Astrocyte of the spinal cord (primary cell): ENCODE data around the gene PLA2G4B.

Experiments used
- DNase-seq: peaks from one replicate; pipeline ENCODE4 v3.0.0; 2011; ENCODE audit warnings: low read depth, low spot score
- H3K4me3 ChIP-seq: 2 replicates; pipeline ENCODE4 v1.5.1; 2011; ENCODE audit warnings: low read depth, mild to moderate bottlenecking, low read length, moderate library complexity
- in situ Hi-C: cut with HindIII; loops from 2 replicates; pipeline ENCODE4 v1.10.0; 2017; ENCODE audit warnings: low sequenced_read_pairs
- TF ChIP-seq, protein P1 (sequence below): IDR thresholded peaks from 2 replicates; pipeline ENCODE4 v1.5.1; 2012; ENCODE audit warnings: low read depth, mild to moderate bottlenecking, low read length, inconsistent platforms

PLA2G4B gene

GRCh38 chr15:41791547-41791937, 47.1 kb upstream of the PLA2G4B start:
- DNase-seq, result no peak
- H3K4me3 ChIP-seq, result no peak overlapping the region
- in situ Hi-C loops, result no loop called here
- TF ChIP-seq, protein P1, sequence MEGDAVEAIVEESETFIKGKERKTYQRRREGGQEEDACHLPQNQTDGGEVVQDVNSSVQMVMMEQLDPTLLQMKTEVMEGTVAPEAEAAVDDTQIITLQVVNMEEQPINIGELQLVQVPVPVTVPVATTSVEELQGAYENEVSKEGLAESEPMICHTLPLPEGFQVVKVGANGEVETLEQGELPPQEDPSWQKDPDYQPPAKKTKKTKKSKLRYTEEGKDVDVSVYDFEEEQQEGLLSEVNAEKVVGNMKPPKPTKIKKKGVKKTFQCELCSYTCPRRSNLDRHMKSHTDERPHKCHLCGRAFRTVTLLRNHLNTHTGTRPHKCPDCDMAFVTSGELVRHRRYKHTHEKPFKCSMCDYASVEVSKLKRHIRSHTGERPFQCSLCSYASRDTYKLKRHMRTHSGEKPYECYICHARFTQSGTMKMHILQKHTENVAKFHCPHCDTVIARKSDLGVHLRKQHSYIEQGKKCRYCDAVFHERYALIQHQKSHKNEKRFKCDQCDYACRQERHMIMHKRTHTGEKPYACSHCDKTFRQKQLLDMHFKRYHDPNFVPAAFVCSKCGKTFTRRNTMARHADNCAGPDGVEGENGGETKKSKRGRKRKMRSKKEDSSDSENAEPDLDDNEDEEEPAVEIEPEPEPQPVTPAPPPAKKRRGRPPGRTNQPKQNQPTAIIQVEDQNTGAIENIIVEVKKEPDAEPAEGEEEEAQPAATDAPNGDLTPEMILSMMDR, result no peak

- TF ChIP-seq, protein P1, result no peak
- no peak overlapping the region for H3K4me3 ChIP-seq
- in situ Hi-C loops, result no loop called here
- no peak for DNase-seq
These were observed 46.5 kb upstream of the PLA2G4B start for GRCh38 chr15:41792000-41792637.

DNA sequence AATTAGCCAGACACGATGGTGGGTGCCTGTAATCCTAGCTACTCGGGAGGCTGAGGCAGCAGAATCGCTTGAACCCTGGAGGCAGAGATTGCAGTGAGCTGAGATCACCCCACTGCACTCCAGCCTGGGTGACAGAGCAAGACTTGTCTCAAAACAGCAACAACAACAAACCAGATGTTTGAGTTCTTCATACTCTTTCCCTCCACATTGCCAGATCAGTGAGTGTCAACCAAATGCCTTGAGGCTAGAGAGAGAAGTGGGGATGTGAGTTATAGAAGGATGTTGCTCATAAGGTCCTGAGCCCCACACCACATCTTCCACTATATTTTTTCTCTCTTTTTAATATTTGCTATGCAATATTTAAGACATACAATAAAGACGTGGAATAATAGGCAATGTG, 44.6 kb upstream of the PLA2G4B start:
- TF ChIP-seq, protein P1, result no peak
- in situ Hi-C loops, result no loop called here

DNA sequence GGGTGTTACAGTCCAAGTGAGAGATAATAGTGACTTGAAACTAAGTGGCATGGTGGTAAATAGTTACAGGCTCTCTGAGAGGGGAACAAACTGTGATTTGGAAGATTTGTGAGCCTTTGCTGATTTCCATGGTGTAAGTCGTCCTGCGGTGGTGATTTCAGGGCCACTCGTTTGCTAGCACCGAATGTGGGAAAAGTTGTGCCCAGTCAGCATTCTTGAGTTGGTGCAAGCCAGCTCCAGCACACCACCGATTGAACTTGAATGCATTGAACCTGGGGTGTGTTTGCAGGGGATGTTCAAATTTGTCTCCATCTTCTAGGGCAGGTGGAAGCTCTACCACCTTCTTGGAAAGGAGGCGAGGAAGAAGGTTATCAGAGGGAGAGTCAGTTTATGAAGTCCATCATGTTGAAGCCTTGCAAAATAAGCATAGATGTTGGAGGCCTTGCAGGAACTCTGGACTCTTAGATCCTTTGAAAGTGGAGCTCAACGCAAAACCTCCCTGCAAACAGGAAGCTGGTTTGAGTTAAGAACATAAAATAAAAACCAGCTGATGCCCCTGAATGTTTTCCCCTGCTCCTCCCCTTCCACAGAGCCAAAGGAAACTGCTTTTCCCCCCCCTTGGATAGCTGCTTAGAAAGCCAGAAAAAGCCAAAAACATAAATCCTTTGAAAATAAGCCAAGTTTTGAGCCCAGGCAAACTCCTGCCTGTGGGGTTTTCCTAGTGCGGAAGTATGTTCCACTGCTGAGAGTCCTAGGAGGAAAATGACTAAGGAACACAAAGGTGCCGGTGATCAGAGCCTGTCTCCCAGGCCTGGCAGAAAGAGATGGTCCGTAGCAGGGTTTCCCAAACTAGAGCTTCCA, 42.4 kb upstream of the PLA2G4B start:
- no peak overlapping the region for H3K4me3 ChIP-seq
- TF ChIP-seq, protein P1, result no peak
- in situ Hi-C loops, result no loop called here
- DNase-seq, result peak; percentile 62

More for the DNA sequence above, 44.6 kb upstream of the PLA2G4B start:
- H3K4me3 ChIP-seq, result no peak overlapping the region
- DNase-seq, result no peak

DNA sequence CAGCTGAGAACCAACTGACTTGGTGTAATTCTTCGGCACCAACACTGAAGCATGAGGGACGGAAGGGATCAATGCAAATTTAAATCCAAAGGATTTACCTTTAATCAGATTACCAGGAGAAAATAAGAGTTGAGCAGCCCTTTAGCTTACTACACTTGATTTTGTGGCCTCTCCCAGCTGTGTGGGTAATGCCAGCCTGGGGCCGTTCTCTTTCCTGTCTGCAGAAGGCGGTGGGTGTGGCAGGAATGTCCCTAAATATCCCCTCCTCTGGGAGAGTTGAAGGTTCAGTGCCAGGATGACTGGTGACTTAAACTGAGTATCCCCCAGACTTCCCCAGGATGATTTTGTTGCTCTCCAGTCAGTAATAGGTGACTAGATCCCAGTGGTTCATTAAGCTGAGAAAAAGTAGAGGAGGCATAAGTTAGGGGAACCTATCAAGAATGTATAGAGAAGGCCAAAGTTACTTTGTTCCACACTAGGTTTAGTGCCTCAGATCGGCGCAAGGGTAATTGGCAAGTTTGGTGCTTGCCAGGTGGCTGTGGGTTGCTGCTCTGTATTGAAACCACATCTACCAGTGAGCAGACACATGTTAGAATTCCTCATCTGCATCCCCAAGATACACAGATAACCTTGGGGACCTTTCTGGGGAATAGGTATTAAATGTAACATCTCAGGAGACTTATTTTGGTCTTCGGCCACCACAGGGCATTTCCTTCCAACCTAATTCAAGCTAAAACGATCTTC, 41.3 kb upstream of the PLA2G4B start:
- TF ChIP-seq, protein P1, result no peak
- in situ Hi-C loops, result no loop called here
- no peak overlapping the region for H3K4me3 ChIP-seq
- DNase-seq, result no peak
